Vagina (tissue), 2 donors: ENCODE measurements around the gene CPAMD8. TPM values are rescaled to one million over a fixed set of nuclear protein-coding genes. Genes with fewer than 3 reads are reported as not detected.

Experiments used
- DNase-seq, 2 donors: peaks; one replicate each; pipeline ENCODE4 v3.0.0-alpha.2; 2017; ENCODE audit errors: extremely low spot score in 2 of 2
- H3K27ac ChIP-seq: fragments of 200-600 bp; sonication (generic); one replicate; pipeline ENCODE4 v1.5.1; 2019
- H3K27me3 ChIP-seq: fragments of 200-600 bp; sonication (generic); one replicate; pipeline ENCODE4 v1.5.1; 2019
- H3K36me3 ChIP-seq, 2 donors: fragments of 200-600 bp; sonication (generic); one replicate each; pipeline ENCODE4 v1.5.1; 2017 to 2019
- H3K4me1 ChIP-seq: fragments of 200-600 bp; sonication (generic); one replicate; pipeline ENCODE4 v1.5.1; 2019
- H3K4me3 ChIP-seq, 2 donors: fragments of 200-600 bp; sonication (generic); 1 replicate in 1 of 2; 2 replicates in 1 of 2; pipeline ENCODE4 v1.5.1; 2016 to 2019
- H3K9me3 ChIP-seq: fragments of 200-600 bp; sonication (generic); one replicate; pipeline ENCODE4 v1.5.1; 2019
- POLR2A ChIP-seq, 2 donors: fragments of 450-650 bp; IDR thresholded peaks; one replicate each; pipeline ENCODE4 v1.6.1; 2017; ENCODE audit warnings: antibody characterized with exemption in 2 of 2, mild to moderate bottlenecking in 2 of 2, moderate library complexity in 2 of 2
- POLR2AphosphoS5 ChIP-seq, 2 donors: sonication (generic); formaldehyde crosslinking; IDR thresholded peaks; one replicate each; pipeline ENCODE4 v1.9.0; 2017; ENCODE audit warnings: antibody characterized with exemption in 2 of 2, mild to moderate bottlenecking in 2 of 2, low read depth in 1 of 2; ENCODE audit not compliant: insufficient read depth in 1 of 2
- intact Hi-C: fragments of 100-400 bp; cut with DNase I; formaldehyde crosslinking; loops from one replicate; pipeline ENCODE4 v1.15.1; 2023
- total RNA-seq: library from RNA; depleted of rRNA; stranded (reverse); fragments of >200 nt; gene quantifications from one replicate; pipeline ENCODE4 v1.2.3, GENCODE V29; 2016
- TF ChIP-seq, protein P1 (sequence below), 3 experiments: fragments of 450-650 bp in 2 of 3; fragments of 200-600 bp in 1 of 3; sonication (generic) in 1 of 3; IDR thresholded peaks; one replicate each; pipeline ENCODE4 v1.5.1; 2017 to 2019; ENCODE audit warnings: antibody characterized with exemption in 3 of 3, mild to moderate bottlenecking in 2 of 3, moderate library complexity in 2 of 3

Gene CPAMD8
- total RNA-seq, 1 donor from 2014 or later = 16.0 TPM

DNA sequence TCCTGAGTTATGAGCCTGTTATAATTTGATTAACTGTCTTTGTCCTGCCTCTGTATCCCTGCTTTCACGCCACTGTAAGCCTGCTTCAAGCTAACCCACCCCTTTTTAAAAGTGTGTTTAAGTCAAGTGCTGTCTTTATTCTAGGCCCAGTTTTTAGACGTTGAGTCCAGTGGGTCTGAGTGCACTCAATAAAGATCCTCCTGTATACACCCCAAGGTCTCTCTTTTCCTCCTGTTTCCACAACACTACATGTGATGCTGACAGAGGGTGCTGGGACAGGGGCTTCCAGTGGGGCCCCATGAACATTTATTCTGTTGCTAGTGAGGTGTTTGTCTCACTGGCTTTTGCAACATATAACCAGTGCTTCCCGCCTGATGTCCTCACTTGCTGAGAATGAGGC lies 144.5 kb downstream of the CPAMD8 start:
- TF ChIP-seq, protein P1, sequence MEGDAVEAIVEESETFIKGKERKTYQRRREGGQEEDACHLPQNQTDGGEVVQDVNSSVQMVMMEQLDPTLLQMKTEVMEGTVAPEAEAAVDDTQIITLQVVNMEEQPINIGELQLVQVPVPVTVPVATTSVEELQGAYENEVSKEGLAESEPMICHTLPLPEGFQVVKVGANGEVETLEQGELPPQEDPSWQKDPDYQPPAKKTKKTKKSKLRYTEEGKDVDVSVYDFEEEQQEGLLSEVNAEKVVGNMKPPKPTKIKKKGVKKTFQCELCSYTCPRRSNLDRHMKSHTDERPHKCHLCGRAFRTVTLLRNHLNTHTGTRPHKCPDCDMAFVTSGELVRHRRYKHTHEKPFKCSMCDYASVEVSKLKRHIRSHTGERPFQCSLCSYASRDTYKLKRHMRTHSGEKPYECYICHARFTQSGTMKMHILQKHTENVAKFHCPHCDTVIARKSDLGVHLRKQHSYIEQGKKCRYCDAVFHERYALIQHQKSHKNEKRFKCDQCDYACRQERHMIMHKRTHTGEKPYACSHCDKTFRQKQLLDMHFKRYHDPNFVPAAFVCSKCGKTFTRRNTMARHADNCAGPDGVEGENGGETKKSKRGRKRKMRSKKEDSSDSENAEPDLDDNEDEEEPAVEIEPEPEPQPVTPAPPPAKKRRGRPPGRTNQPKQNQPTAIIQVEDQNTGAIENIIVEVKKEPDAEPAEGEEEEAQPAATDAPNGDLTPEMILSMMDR (IDR thresholded peaks at IDR 0.05) = no peak
- TF ChIP-seq POLR2AphosphoS5 (IDR thresholded peaks at IDR 0.05; ENCODE audit: insufficient read depth in 1 of 2, low read depth in 1 of 2) (no peak), POLR2A (IDR thresholded peaks at IDR 0.05) (no peak)
- intact Hi-C loops = no loop called here
- no peaks in the 10 kb centered on the region for H3K27me3 ChIP-seq
- H3K9me3 ChIP-seq = peaks cover 10% of the 10 kb centered on the region
- no peak for DNase-seq
- peaks cover 0 to 36% of the 10 kb centered on the region in 2 donors for H3K36me3 ChIP-seq
- H3K27ac ChIP-seq = no peak overlapping the region
- no peaks in the 10 kb centered on the region for H3K4me1 ChIP-seq
- no peak overlapping the region for H3K4me3 ChIP-seq

DNA sequence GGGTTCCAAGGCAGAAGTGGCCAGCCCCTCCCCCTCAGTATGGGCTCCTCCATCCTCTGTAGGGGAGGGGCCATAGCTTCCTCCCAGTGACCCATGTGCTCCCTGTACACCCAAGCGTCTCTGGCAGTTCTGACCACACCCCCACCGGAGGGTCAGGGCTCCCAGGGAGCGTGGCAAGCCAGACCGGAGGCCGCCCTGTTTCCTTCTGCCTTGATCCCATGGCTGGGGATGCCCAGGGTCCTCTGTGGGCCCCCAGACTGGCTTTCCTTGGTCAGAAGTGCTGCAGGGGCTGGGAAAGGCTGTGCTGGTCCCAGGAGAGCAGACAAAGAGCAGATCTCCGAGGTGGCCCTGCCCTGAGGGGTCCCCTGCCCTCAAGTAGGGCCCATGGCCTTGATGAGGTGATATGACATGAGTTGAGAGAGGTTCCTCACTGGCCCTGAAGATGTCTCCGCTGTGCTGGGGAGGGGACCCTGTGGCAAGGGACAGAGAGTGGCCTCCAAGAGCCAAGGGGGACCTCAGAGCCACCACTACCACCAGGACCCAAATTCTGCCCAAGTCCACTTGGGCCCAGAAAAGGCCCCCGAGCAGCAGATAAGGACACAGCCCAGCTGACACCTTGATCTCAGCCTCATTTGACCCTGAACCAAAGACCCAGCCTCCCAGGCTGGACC lies 145.6 kb downstream of the CPAMD8 start:
- DNase-seq = no peak
- H3K4me1 ChIP-seq = no peaks in the 10 kb centered on the region
- intact Hi-C loops = no loop called here
- H3K4me3 ChIP-seq = no peak overlapping the region
- no peaks in the 10 kb centered on the region for H3K27me3 ChIP-seq
- H3K27ac ChIP-seq = no peak overlapping the region
- H3K9me3 ChIP-seq = peaks cover 10% of the 10 kb centered on the region
- peaks cover 0 to 47% of the 10 kb centered on the region in 2 donors for H3K36me3 ChIP-seq
- TF ChIP-seq POLR2A (IDR thresholded peaks at IDR 0.05) (no peak), POLR2AphosphoS5 (IDR thresholded peaks at IDR 0.05; ENCODE audit: insufficient read depth in 1 of 2, low read depth in 1 of 2) (no peak)
- TF ChIP-seq, protein P1 (IDR thresholded peaks at IDR 0.05) = no peak

DNA sequence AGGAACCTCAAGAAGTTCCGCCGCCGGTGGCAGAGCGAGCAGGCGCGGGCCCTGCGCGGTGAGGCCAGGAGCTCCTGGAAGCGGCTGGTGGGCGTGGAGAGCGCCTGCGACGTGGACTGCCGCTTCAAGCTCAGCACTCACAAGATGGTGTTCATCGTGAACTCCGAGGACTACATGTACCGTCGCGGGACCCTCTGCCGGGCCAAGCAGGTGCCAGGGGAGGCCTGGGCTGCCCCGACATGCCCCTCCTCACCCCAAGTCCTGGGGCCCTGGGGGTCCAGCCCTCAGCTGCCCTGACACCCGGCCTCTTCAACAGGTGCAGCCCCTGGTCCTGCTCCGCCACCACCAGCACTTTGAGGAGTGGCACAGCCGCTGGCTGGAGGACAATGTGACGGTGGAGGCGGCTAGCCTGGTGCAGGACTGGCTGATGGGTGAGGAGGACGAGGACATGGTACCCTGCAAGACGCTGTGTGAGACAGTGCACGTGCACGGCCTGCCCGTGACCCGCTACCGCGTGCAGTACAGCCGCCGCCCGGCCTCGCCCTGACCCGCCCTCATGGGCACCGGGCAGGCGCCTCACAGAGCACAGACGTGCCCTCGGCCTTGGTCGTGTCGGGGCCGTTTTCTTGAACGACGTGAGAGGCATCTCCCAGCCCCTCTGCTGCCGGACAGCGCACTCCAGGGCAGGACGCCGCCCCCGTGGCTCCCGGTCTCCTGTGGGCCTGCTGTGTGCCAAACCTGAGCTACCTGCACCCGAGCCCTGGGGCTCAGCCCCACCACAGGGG lies 148.2 kb downstream of the CPAMD8 start:
- TF ChIP-seq, protein P1 (IDR thresholded peaks at IDR 0.05) = no peak
- no peak for TF ChIP-seq POLR2A (IDR thresholded peaks at IDR 0.05)
- TF ChIP-seq POLR2AphosphoS5 (IDR thresholded peaks at IDR 0.05; ENCODE audit: insufficient read depth in 1 of 2, low read depth in 1 of 2) = no peak
- no peak for DNase-seq
- Histone ChIP-seq H3K27ac (no peak overlapping the region), H3K4me3 (no peak overlapping the region), H3K27me3 (no peaks in the 10 kb centered on the region), H3K9me3 (peaks cover 10% of the 10 kb centered on the region), H3K36me3 (peaks cover 0 to 56% of the 10 kb centered on the region in 2 donors), H3K4me1 (peaks cover 16% of the 10 kb centered on the region)
- intact Hi-C loops = no loop called here

DNA sequence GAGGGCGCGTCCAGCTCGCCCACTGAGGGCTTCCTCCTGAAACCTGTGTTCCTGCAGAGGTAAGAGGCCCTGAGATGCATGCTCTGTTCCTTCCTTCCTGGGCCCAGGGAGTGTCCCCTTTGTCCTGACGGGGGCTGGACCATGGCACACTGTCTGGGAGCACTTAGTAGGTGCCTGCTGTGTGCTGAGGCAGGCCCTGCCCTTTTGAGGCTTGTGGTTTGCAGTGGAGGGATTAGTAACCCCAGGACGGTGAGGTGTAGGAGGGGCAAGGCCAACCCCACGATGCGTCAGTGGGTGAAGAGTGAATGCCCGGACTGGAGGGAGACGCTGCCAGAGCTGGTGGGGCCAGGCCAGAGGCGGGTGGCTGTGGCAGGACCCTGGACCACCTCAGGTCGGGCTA lies 149.0 kb downstream of the CPAMD8 start:
- Histone ChIP-seq H3K36me3 (peaks cover 0 to 64% of the 10 kb centered on the region in 2 donors), H3K4me1 (peaks cover 17% of the 10 kb centered on the region), H3K4me3 (no peak overlapping the region), H3K27ac (no peak overlapping the region), H3K9me3 (peaks cover 6% of the 10 kb centered on the region), H3K27me3 (no peaks in the 10 kb centered on the region)
- DNase-seq = no peak
- TF ChIP-seq, protein P1 (IDR thresholded peaks at IDR 0.05) = no peak
- TF ChIP-seq POLR2A (IDR thresholded peaks at IDR 0.05) (no peak), POLR2AphosphoS5 (IDR thresholded peaks at IDR 0.05; ENCODE audit: insufficient read depth in 1 of 2, low read depth in 1 of 2) (no peak)
- intact Hi-C loops = no loop called here
